Measurements from ENCODE around the gene KCNJ5. TPM values are rescaled to one million over a fixed set of nuclear protein-coding genes. Genes with fewer than 3 reads are reported as not detected.
"Not testable (repeated sequence)": the region's sequence is repeated elsewhere in the genome, so short reads cannot be mapped to it uniquely, and the experiment has no call there.

Gene KCNJ5
- total RNA-seq, 1 experiment from 2014 or later: 0.21 TPM

DNA sequence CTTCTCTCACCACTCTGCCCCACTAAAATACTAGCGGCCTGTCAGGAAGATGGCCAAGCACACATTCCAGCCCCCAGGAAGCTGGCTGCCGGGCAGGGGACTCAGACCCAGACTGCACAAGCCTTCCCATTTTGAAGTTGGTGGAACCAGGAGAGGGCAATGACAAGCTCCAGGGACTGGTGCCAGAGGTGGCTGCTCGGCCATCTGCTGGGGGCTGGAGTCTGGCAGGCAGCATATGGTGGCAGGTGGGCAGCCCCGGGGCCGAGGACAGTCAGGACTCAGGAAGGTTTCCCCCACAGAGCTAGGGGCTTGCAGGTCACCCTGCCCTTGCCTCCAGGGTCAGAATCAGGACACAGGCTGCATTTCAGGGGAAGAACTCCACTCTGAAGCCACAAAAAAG lies 22.6 kb downstream of the KCNJ5 start:
- DNase-seq (ENCODE audit: low spot score): no peak

DNA sequence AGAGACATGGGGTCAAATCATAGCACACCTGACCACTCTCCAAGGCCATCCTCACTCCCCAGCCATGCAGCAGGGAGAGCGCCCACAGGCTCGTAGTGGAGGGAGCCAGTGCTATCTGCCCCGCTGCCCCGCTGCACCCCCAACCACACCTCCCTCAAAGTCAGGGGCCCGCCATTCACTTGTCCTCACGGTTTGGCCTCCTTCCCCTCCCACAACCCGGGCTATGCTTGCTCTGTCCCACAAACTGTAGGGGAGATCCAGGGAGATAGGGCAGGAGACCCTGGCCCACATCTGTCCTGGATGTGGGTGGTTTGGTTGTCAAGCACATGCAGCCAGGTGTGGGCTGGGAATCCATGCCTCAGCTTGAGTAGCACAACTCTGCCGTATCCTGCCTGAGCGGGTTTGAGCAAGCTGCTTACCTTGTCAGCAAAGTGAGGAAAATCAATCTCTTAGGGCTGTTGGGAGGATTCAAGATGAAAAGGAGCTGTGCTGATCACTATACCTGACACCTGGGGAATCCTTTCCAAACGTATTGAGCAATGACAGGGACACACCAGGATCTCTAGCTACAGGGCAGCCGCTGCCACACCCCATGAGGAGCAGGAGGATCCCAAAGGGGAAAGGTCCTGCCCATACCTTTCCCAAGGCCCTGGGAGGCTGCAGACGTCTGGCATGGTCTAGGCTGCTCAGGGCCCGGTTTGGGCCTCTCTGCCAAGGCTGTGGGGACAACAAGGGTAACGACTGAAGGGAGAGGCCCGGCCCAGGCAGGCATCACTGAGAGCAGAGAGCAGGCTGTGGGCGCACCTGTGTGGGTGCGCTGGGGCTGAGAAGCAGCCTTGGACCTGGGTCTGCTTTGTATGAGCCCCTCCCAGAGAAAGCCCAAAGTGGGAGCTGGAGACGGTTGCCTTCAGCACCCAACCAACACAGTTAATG lies 23.3 kb downstream of the KCNJ5 start:
- no peak for DNase-seq (ENCODE audit: low spot score)

DNA sequence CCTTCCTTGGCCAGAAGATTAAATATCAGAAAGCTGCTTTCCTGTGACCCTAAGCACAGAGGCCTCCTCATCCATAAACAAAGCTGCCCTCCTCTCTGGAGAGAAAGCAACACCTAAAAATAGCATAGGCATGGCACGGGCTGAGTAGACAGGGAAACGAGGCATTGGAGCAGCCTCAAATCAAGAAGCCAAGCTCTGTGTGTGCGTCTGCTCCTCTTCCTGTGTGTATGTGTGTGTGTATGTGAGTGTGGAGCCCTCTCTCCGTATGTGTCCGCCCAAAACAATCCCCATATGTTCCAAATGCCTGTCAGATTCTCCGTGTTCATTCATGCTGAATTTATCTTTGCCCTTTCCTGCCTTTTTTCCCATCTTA lies 24.0 kb downstream of the KCNJ5 start:
- DNase-seq (ENCODE audit: low spot score): no peak

DNA sequence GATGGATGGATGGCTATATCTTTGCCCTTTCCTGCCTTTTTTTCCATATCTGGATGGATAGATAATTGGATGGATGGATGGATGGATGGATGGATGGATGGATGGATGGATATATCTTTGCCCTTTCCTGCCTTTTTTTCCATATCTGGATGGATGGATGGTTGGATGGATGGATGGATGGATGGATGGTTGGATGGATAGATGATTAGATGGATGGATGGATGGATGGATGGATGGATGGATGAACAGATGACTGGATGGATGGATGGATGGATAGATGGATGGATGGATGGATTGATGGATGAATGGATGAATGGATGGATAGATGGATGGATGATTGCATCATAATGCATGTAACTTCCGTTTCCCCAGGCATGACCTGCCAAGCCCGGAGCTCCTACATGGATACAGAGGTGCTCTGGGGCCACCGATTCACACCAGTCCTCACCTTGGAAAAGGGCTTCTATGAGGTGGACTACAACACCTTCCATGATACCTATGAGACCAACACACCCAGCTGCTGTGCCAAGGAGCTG lies 24.9 kb downstream of the KCNJ5 start:
- DNase-seq (ENCODE audit: low spot score): no peak

DNA sequence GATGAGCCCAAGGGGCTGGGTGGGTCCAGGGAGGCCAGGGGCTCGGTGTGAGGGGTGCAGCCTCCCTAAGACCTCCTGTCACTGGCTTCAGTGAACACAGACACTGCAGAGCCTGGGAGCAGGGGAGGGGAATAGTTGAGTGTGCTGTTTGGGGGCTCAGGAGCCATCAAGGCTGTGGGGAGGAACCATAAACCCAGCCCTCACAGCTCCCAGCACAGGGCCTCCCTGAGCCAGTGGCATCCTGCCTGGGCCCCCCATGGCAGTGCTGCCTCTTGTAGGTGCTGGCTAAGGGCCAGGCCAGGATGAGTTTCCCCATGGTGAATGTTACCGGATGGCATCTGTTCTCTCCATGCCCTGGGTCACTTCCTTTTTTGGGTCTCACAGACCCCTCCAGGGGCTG lies 25.5 kb downstream of the KCNJ5 start:
- no peak for DNase-seq (ENCODE audit: low spot score)

DNA sequence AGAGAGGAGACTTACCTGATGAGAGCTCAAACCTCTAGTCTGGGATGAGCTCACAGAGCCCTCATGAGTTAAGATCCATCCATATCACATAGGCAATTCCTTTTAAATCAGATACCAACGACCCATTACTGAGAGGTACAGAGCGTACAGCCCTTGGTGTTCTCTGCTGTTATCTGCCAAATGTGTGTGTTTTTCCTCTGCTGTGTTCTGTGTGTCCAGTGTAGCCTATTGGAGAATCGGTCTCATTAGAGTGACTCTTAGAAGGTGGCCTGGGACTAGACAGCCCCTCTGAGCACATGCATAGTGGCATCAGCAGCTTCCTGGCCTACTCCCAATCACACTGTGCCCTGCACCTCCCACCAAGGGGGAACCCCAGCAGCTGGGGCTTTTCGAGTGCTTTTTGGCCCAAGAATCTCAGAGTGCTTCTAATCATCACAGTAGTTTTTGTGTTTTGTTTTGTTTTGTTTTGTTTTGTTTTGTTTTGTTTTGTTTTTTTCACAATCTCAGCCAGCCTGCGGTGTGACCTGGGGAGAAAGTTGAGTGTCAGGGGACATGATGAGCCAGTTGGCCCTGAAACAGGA lies 26.1 kb downstream of the KCNJ5 start:
- DNase-seq (ENCODE audit: low spot score): no peak

DNA sequence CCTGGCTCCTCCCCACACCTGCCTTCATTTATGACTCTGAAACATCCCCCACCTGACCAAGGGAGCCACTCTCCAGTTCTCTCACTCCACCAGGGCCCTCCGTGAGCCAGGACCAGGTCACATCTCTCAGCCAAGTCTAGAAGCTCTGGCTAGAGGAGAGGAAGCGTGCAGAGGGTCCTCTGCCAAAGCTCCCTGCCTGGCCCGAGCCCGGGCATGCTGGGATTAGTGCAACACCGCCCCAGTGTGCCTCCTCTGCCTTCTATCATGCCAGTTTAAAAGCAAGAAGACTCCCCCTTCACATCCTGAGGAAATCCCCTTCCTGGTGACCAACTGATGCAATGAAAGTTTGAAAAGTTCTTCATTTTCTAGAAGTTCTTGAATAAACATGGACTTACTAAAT lies 28.1 kb downstream of the KCNJ5 start:
- no peak for DNase-seq (ENCODE audit: low spot score)

DNA sequence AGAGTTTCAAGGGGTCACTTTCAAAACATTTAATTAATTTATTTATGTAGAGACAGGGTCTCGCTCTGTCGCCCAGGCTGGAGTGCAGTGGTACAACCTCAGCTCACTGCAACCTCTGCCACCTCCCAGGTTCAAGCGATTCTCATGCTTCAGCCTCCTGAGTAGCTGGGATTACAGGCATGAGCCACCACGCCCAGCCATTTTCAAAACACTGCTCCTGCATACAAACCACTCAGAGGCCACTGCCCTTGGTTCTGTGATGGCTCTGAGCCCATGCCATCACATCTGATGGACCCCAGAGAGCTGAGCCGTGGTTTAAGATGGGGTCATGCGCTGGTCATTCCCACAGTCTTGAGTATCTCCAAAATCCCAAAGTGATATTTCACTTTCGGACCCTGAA lies 28.5 kb downstream of the KCNJ5 start:
- not testable (repeated sequence) for DNase-seq (ENCODE audit: low spot score)

DNA sequence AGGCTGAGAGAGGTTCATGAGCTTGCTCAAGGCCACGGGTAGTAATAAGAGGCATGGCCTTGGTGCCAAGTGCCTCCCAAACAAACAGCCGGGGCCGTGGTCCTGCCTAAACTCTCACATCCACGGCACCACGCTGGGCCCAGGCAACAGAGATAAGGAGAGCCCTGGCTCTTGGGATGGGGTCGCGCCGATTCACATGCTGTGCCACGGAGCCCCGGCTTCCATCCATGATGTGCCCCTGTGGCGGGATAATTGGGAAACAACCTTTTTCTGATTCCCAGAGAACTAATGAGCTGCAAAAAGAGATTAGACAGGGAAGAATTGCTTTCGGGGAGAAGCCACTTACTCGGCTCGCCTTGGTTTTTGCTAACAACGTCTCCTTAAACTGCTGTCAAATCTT lies 29.5 kb downstream of the KCNJ5 start:
- no peak for DNase-seq (ENCODE audit: low spot score)

DNA sequence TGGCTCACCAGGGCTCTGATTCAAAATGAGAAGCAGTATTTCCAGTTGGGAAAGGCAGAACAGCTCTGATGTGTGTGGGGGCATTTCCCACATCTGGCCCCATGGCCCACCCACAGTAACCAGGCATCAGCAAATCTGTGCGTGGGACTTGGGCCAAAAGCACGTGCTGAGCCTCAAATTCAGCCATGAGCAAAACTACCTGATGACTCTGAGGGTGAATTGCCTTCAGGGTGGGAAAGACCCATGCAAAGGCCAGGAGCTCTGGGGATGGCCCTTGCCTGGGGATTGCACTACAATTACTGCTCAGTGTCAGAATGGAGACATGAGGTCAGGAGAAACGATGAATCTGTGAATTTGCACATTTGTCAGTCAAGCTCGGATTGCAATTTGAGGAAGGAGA lies 30.6 kb downstream of the KCNJ5 start:
- no peak for DNase-seq (ENCODE audit: low spot score)

DNA sequence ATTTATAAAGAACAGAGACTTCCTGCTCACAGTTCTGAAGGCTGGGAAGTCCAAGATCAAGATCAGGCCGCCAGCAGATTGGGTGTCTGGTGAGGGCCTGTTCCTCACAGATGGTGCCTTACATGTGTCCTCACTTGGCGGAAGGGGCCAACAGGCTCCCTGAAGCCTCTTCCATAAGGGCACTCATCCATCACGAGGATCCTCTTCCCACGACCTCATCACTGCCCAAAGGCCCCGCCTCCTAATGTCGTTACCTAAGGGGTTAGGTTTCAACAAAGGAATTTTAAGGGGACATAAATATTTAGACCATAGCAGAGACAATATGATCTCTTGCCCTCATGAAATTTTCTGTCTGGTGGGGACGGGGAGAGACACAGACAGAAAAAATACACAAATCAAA lies 32.9 kb downstream of the KCNJ5 start:
- no peak for DNase-seq (ENCODE audit: low spot score)

DNA sequence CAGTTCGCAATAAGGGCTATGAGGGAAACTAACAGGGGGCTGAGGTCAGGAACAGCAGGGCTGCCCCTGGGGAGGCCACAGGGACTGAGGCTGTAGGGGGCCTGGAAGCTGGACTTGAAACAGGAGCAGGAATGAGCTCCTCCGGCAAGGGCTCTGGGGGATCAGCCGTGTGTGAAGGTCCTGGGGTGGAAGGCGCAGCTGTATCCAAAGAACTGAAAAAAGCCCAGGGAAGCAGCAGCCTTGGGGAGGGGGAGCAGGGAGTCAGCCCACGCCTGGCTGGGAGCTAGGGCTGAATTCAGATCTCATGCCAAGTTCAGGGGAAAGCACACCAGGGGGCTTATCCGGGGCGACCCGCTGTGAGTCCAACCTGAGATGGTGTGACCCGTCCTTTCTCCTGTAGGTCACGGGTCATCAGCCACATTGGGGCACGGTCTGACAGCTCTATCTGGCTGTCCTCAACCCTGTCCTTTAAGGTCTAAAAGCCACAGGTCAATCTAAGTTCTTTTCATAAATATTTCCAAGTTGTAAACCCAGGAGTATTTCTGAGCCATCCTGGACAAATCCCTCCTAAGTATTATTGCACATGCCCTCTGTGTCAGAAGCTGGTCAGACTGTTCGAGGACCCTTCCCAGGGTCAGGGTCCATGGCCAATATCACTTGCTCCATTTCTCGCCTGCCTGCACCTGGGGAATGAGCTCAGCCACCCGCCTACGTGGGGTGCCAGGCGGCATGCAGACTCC lies 33.5 kb downstream of the KCNJ5 start:
- no peak for DNase-seq (ENCODE audit: low spot score)

DNA sequence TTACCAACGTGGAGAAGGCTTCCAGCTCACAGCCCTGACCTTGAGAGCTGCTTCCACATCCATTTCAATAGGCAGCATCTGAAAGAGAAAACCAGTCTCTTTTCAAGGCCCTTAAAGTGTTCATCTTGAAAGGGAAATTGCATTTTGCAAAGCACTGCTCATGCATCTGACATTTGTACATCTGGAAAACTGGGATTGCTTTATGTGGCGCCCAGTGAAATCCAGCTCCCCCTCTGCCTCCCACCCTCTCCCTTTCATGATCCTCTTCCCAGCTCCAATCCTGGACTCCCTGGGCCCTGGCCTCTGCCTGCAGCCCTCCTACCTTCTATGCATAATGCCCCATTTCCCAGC lies 34.1 kb downstream of the KCNJ5 start:
- no peak for DNase-seq (ENCODE audit: low spot score)

DNA sequence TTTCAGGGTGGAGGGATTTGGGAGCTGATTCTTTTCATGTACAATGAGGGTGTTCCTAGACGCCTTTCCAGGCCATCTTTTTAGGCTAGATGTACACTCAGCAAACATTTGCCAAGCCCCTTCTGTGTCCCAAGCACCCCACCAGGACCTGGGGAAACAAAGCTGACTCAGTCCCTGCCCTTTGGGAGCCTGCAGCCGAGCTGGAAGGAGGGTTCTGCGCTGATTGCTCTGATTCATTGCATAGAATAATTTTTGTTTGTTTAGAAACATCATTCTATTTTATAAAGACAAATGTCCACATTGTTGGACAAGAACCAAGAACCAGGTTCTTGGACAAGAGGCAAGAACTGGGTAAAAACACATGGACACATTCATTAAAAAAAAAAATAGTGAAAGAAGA lies 34.8 kb downstream of the KCNJ5 start:
- DNase-seq (ENCODE audit: low spot score): no peak

DNA sequence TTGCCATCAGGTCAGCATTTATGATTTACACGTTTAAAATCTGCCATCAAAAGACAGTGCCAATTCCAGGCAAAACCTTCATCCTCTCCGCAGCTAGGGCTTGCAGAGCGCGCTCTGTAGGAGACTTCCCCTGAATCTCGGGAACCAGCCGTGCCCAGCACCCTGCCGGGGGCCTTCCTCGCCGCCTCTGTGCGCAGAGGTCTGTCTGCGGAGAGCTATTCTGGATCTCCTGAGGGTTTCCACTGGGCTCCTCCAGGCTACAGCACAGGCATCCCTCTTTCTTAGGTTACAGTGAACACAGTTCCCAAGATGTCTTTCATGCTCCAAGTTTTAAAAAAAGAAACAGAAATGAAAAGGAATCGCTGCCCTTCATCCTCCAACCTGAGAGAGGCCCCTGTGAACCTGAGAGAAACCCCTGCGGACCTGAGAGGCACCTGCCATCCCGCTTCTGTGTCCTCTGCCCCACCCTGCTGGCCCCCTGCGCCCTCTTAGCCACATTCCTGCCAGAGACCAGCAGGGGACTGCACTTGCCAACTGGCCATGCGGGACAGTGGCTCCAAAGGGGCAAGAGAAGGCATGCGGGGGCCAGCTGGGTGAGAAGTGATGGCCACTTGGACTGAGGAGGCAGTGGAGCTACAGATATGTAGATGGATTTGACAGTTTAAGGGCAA lies 35.4 kb downstream of the KCNJ5 start:
- DNase-seq (ENCODE audit: low spot score): no peak

DNA sequence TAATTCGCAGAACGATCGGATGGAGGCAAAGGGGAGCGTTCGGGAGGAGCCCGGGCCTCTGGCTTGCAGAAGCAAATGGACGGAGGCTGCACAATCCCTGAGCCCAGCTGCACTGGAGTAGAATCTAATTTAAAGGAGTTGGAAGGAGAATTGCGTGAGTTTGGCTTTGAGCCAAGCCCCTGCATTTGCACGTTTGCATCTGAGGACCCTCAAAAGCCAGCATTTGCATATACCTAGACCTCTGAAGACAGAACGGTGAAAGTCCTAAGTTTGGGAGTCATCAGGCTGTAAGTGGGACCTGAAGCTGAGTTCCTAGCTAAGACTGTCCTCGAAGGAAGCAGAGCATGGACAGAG lies 35.9 kb downstream of the KCNJ5 start:
- DNase-seq (ENCODE audit: low spot score): no peak

DNA sequence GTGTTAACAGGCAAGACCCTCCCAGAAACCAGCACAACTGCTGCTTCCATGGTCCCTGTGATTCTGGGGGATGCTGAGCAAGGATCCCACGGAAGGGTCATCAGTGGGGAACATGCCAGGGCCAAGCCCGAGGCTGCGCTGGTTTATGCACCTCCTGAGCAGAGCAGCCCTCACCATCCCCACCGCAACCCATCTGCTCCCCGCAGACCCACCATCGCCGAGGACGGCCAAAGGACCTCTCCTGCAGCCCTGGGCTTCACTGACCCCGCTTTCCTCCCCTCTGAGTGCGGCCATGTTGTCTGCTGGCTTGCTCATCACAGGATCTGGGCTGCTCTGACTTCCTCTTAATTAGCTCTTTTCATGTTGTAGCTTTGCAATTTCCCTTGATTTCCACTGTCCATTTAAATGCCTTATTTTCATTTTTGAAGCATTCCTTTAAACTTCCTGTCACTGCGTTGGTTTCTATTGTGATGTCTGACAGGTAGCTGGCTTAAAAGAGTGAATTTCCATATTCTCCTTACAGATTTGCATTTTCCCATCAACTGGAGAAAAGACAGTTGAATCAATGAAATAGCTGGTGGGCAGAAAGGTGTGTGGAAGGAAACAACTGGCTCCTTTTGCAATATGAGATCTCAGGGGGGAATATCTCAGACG lies 36.7 kb downstream of the KCNJ5 start:
- no peak for DNase-seq (ENCODE audit: low spot score)

DNA sequence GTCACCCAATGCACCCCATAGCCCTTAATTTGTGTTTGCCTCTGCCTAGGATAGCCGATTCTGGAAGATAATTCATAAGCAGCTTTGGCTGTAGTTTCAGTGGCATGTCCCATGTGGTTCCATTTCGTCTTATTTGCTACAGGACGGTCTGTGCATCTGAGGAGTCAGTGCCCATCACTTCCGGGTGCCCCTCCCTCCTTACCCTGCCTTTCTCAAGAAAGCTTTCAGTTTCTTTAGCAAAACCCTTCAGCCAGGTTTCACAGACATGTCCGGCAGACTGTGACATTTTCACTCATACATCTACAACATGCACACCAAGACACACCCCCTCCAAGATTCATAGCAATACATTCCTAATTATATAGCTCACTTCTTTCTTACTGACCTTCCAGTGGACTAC lies 37.2 kb downstream of the KCNJ5 start:
- no peak for DNase-seq (ENCODE audit: low spot score)

DNA sequence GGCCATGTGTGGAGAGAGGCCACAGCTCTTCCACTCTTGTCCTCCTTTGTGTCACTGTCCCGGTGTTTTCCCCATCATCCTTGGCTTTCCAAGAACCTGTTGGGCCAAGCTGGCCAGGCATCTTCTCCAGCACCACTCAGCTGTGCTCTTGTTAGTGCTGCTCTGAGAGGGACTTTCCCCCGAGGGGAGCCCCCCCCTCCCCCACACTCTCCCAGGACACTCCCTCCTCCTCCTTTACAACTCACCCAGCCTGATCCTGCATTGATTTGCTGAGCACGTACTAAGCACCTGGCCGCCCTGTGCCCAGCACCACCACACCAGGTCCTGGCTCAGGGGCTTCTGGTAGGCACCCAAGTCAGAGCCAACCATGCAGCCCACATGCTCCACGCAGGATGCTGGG lies 38.3 kb downstream of the KCNJ5 start:
- DNase-seq (ENCODE audit: low spot score): no peak

DNA sequence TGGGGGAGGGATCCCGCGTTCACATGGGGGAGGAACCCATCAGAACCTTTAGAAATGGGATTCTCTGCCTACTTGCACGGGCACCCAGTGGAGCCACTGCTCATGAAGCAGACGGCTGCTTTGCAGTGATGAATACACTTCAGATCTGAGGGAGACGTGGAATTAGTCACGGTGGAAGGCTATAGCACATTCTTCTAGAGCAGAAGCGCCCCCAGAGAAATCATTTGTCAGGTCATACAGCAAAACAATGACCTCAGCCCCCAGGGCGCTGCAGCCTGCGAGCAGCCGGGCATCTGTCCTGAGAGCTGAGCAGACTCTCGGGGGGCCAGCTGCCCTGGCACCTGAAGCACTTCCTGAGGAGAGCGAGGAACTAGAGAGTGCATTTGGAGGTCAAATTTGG lies 38.8 kb downstream of the KCNJ5 start:
- no peak for DNase-seq (ENCODE audit: low spot score)

DNA sequence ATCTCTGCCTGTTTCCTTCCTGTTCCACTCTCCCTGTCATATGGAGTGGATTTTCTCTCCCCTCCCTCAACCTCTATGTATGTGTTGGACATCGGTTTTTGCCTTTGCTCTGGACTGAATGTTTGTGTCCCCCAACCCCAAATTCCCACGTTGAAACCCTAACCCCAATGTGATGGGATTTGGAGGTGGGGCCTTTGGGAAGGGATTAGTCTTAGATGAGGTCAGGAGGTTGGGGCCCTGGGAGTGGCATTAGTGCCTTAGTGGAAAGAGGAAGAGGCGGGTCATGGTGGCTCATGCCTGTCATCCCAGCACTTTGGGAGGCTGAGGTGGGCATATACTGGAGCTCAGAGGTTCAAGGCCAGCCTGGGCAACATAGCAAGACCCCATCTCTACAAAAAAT lies 39.9 kb downstream of the KCNJ5 start:
- DNase-seq (ENCODE audit: low spot score): no peak

DNA sequence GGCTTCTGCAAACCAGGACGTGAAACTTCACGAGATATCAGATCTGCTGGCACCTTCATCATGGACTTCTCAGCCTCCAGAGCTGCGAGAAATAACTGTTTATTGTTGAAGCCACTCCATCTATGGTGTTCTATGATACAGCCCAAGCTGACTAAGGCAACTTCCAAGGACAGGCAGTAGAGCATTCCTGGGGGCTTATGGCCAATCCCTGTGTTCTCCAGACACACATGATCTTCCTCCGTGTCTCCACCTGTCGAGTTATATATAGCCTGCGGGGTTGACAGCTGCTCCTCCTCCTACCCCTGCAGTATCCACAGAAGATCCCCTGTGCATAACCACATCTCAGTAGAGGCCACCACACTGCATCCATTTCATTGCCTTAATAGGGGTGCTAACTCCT lies 40.5 kb downstream of the KCNJ5 start:
- DNase-seq (ENCODE audit: low spot score): no peak
